Sigmoid colon (tissue), 7 donors: Measurements from ENCODE around the gene CCR5. TPM values are rescaled to one million over a fixed set of nuclear protein-coding genes. Genes with fewer than 3 reads are reported as not detected.

ENCODE experiments used
- DNase-seq: peaks from one replicate; pipeline ENCODE4 v3.0.0-alpha.2; 2019
- H3K27ac ChIP-seq, 4 donors: fragments of 200-600 bp; sonication (generic); one replicate each; pipeline ENCODE4 v1.5.1; 2016 to 2019; ENCODE audit warnings: mild to moderate bottlenecking in 1 of 4
- H3K27me3 ChIP-seq, 3 donors: fragments of 200-600 bp; sonication (generic); one replicate each; pipeline ENCODE4 v1.5.1; 2019; ENCODE audit warnings: mild to moderate bottlenecking in 1 of 3
- H3K36me3 ChIP-seq, 4 donors: fragments of 200-600 bp; sonication (generic); one replicate each; pipeline ENCODE4 v1.5.1; 2016 to 2019
- H3K4me1 ChIP-seq, 4 donors: fragments of 200-600 bp; sonication (generic); one replicate each; pipeline ENCODE4 v1.5.1; 2017 to 2019
- H3K4me3 ChIP-seq, 4 donors: fragments of 200-600 bp; sonication (generic); one replicate each; pipeline ENCODE4 v1.5.1; 2017 to 2019; ENCODE audit warnings: mild to moderate bottlenecking in 2 of 4, moderate library complexity in 1 of 4
- H3K9me3 ChIP-seq, 4 donors: fragments of 200-600 bp in 3 of 4; sonication (generic) in 3 of 4; one replicate each; pipeline versions ENCODE4 v1.5.1 to v1.6.1; 2013 to 2019
- CTCF ChIP-seq, 4 experiments: fragments of 450-650 bp in 3 of 4; fragments of 200-600 bp in 1 of 4; IDR thresholded peaks; one replicate each; pipeline ENCODE4 v1.5.1; 2016 to 2019; ENCODE audit warnings: antibody characterized with exemption in 4 of 4, mild to moderate bottlenecking in 3 of 4, moderate library complexity in 2 of 4
- EP300 ChIP-seq, 4 donors: sonication (generic); formaldehyde crosslinking; IDR thresholded peaks; one replicate each; pipeline ENCODE4 v1.6.1; 2017; ENCODE audit warnings: antibody characterized with exemption in 4 of 4
- POLR2A ChIP-seq, 2 donors: fragments of 450-650 bp; IDR thresholded peaks; one replicate each; pipeline ENCODE4 v1.6.1; 2016; ENCODE audit warnings: antibody characterized with exemption in 2 of 2, mild to moderate bottlenecking in 2 of 2, moderate library complexity in 2 of 2
- POLR2AphosphoS5 ChIP-seq, 4 donors: sonication (generic); formaldehyde crosslinking; IDR thresholded peaks; one replicate each; pipeline ENCODE4 v1.6.1; 2017; ENCODE audit warnings: antibody characterized with exemption in 4 of 4
- WGBS, 2 donors: extraction: QIAGEN DNeasy Blood & Tissue Kit; methylation state at CpG; one replicate each; pipeline ENCODE4 v1.1.7; 2013; 5-methylcytosine and 5-hydroxymethylcytosine counted together
- intact Hi-C: fragments of 100-400 bp; cut with DNase I; formaldehyde crosslinking; loops from one replicate; pipeline ENCODE4 v1.15.1; 2023
- polyA plus RNA-seq, 3 donors: library from polyadenylated mRNA; stranded (reverse); fragments of 200-250 nt; gene quantifications; one replicate each; pipeline ENCODE4 v1.2.3, GENCODE V29; 2013
- total RNA-seq, 4 donors: library from RNA; depleted of rRNA; stranded (reverse); fragments of >200 nt; gene quantifications; one replicate each; pipeline ENCODE4 v1.1.0, GENCODE V29; 2016
- donor health status: healthy with polysubstance abuse.
- donor health status: Bipolar disorder and iron deficiency.
- donor health status: healthy.

The CCR5 gene
- total and polyA plus RNA-seq, 7 donors = 0.36 to 3.9 (median 0.92) TPM; not detected in 1

- intact Hi-C loops = no loop called here
- H3K27me3 ChIP-seq = peaks cover 0 to 6% (median 0%) of the 10 kb centered on the region in 3 donors
- H3K27ac ChIP-seq = no peak overlapping the region
- no peak for TF ChIP-seq POLR2A (IDR thresholded peaks at IDR 0.05)
- TF ChIP-seq POLR2AphosphoS5 (IDR thresholded peaks at IDR 0.05) = no peak
- no peak for TF ChIP-seq CTCF (IDR thresholded peaks at IDR 0.05)
- TF ChIP-seq EP300 (IDR thresholded peaks at IDR 0.05) = no peak
- no peak overlapping the region for H3K4me3 ChIP-seq
- 66 to 71% methylated on average over 3 of the region's 3 CpGs for WGBS, 2 donors
- no peaks in the 10 kb centered on the region for H3K9me3 ChIP-seq
- no peaks in the 10 kb centered on the region for H3K4me1 ChIP-seq
- no peak for DNase-seq
- H3K36me3 ChIP-seq = no peaks in the 10 kb centered on the region
These were observed 14.5 kb upstream of the CCR5 start for GRCh38 chr3:46356276-46356675.

GRCh38 chr3:46356909-46357308 lies 13.8 kb upstream of the CCR5 start:
- no peaks in the 10 kb centered on the region for H3K4me1 ChIP-seq
- no peaks in the 10 kb centered on the region for H3K36me3 ChIP-seq
- peaks cover 0 to 3% (median 0%) of the 10 kb centered on the region in 3 donors for H3K27me3 ChIP-seq
- WGBS, 2 donors = 54 to 82% methylated on average over 4 of the region's 4 CpGs
- no peak for TF ChIP-seq POLR2AphosphoS5 (IDR thresholded peaks at IDR 0.05)
- no peak for TF ChIP-seq EP300 (IDR thresholded peaks at IDR 0.05)
- no peak overlapping the region for H3K27ac ChIP-seq
- no peak overlapping the region for H3K4me3 ChIP-seq
- no peak for DNase-seq
- no peaks in the 10 kb centered on the region for H3K9me3 ChIP-seq
- intact Hi-C loops = no loop called here

DNA sequence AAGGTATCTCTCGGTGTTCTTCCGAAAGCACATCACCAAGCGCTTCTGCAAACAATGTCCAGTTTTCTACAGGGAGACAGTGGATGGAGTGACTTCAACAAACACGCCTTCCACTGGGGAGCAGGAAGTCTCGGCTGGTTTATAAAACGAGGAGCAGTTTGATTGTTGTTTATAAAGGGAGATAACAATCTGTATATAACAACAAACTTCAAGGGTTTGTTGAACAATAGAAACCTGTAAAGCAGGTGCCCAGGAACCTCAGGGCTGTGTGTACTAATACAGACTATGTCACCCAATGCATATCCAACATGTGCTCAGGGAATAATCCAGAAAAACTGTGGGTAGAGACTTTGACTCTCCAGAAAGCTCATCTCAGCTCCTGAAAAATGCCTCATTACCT lies 12.3 kb upstream of the CCR5 start:
- Histone ChIP-seq H3K4me3 (no peak overlapping the region), H3K36me3 (no peaks in the 10 kb centered on the region), H3K27me3 (no peaks in the 10 kb centered on the region), H3K9me3 (no peaks in the 10 kb centered on the region), H3K27ac (no peak overlapping the region), H3K4me1 (no peaks in the 10 kb centered on the region)
- TF ChIP-seq POLR2A (IDR thresholded peaks at IDR 0.05) = no peak
- no peak for DNase-seq
- intact Hi-C loops = no loop called here
- 52 to 77% methylated on average over 6 of the region's 6 CpGs for WGBS, 2 donors

- Histone ChIP-seq H3K27me3 (no peaks in the 10 kb centered on the region), H3K27ac (peak overlapping the region in 3 of 4 donors; percentile 35 to 60 (median 49)), H3K36me3 (no peaks in the 10 kb centered on the region), H3K4me3 (no peak overlapping the region), H3K9me3 (no peaks in the 10 kb centered on the region), H3K4me1 (no peaks in the 10 kb centered on the region)
- no peak for DNase-seq
- TF ChIP-seq POLR2AphosphoS5 (IDR thresholded peaks at IDR 0.05) (peak in 1 of 4 donors; percentile 37), CTCF (IDR thresholded peaks at IDR 0.05) (no peak), EP300 (IDR thresholded peaks at IDR 0.05) (no peak)
- WGBS, 2 donors = 57 to 77% methylated on average over 11 of the region's 11 CpGs
- intact Hi-C loops = no loop called here
These were observed 10.8 kb upstream of the CCR5 start for GRCh38 chr3:46359733-46360493.

DNA sequence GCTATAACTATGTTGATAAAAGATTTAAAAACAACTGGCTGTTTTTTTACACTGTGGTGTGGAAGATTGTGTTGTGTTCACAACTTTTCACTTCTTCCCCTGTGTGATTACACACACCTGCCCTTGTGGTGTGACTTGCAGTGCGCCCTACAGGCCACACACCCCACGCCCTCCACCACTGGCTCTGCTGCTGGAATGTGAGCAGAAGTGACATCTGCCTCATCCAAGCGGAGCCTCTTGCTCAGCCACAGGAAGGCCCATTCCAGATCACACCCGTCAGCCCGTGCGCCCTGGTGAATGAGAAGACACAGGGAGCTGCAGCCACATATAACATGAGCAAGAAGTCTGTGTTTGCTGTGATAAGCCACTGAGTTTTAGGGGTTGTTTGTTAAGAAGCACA lies 9.8 kb upstream of the CCR5 start:
- no peak for TF ChIP-seq EP300 (IDR thresholded peaks at IDR 0.05)
- TF ChIP-seq CTCF (IDR thresholded peaks at IDR 0.05) = no peak
- no peak for TF ChIP-seq POLR2AphosphoS5 (IDR thresholded peaks at IDR 0.05)
- no peak for TF ChIP-seq POLR2A (IDR thresholded peaks at IDR 0.05)
- 69 to 85% methylated on average over 6 of the region's 6 CpGs for WGBS, 2 donors
- no peak for DNase-seq
- Histone ChIP-seq H3K9me3 (no peaks in the 10 kb centered on the region), H3K27me3 (no peaks in the 10 kb centered on the region), H3K4me3 (no peak overlapping the region), H3K4me1 (no peaks in the 10 kb centered on the region), H3K27ac (peak overlapping the region in 3 of 4 donors; percentile 35 to 60 (median 49)), H3K36me3 (no peaks in the 10 kb centered on the region)
- intact Hi-C loops = no loop called here
